IMR-90 (cell line): ENCODE measurements around the gene ATP11A. TPM values are rescaled to one million over a fixed set of nuclear protein-coding genes. Genes with fewer than 3 reads are reported as not detected.
A peak's percentile ranks its signal among the peaks of the same experiment; 100 is the strongest.

Experiments
- ATAC-seq: fragments of 200-7000 bp; cut with Tn5 transposase; 2 replicates; pipeline ENCODE4 v1.9.1; 2020; ENCODE audit warnings: low read depth, mild to moderate bottlenecking, moderate library complexity
- BruUV-seq: library from RNA; stranded (reverse); fragments of 400-500 nt; replicated peaks from 2 replicates; lab custom pipeline; 2021; lab: Mats Ljungman, UMichigan
- CTCF ChIA-PET: fragments of 300-600 bp; formaldehyde crosslinking; extraction: SDS; loops from one replicate; lab custom pipeline; 2021; ENCODE audit warnings: antibody characterized with exemption; lab: Yijun Ruan, JAX
- POLR2A ChIA-PET: fragments of 300-600 bp; sonication (Branson Sonifier 250); formaldehyde crosslinking; loops from one replicate; lab custom pipeline; 2022; ENCODE audit warnings: antibody characterized with exemption; ENCODE audit not compliant: unreplicated experiment; lab: Charles Lee
- DNase-seq: peaks from one replicate; pipeline ENCODE4 v3.0.0; 2013
- H2AFZ ChIP-seq: replicated peaks from 2 replicates; pipeline ENCODE3; 2013; ENCODE audit warnings: low read length, mild to moderate bottlenecking; ENCODE audit not compliant: poor library complexity
- H2AK5ac ChIP-seq: 2 replicates; pipeline ENCODE4 v1.6.1; 2013; ENCODE audit warnings: low read depth, low read length, inconsistent platforms
- H2AK9ac ChIP-seq: replicated peaks from 2 replicates; pipeline ENCODE3; 2013; ENCODE audit warnings: mild to moderate bottlenecking, low read depth, low read length, moderate library complexity; ENCODE audit not compliant: poor library complexity
- H2BK120ac ChIP-seq: 2 replicates; pipeline ENCODE4 v1.6.1; 2013; ENCODE audit warnings: low read depth, low read length, inconsistent platforms
- H2BK15ac ChIP-seq: 3 replicates; pipeline ENCODE4 v1.6.1; 2013; ENCODE audit warnings: low read depth, low read length, inconsistent platforms
- H2BK20ac ChIP-seq: 2 replicates; pipeline ENCODE4 v1.6.1; 2013; ENCODE audit warnings: low read depth, mild to moderate bottlenecking, inconsistent platforms, low read length, moderate library complexity
- H2BK5ac ChIP-seq: 2 replicates; pipeline ENCODE4 v1.6.1; 2013; ENCODE audit warnings: mild to moderate bottlenecking, low read depth, low read length, inconsistent platforms; ENCODE audit not compliant: poor library complexity, severe bottlenecking
- H3K14ac ChIP-seq: replicated peaks from 2 replicates; pipeline ENCODE4 v1.6.1; 2013; ENCODE audit warnings: low read depth, low read length, inconsistent platforms
- H3K18ac ChIP-seq: 2 replicates; pipeline ENCODE4 v1.6.1; 2013; ENCODE audit warnings: low read depth, low read length, control low read depth
- H3K23ac ChIP-seq: 2 replicates; pipeline ENCODE4 v1.6.1; 2013; ENCODE audit warnings: low read depth, low read length, inconsistent platforms
- H3K27ac ChIP-seq: 2 replicates; pipeline ENCODE4 v1.5.1; 2013; ENCODE audit warnings: mild to moderate bottlenecking, control low read depth, low read length; ENCODE audit not compliant: insufficient read depth
- H3K27me3 ChIP-seq: 2 replicates; pipeline ENCODE4 v1.6.1; 2013; ENCODE audit warnings: low read length; ENCODE audit not compliant: control insufficient read depth, insufficient read depth
- H3K36me3 ChIP-seq: 2 replicates; pipeline ENCODE4 v1.6.1; 2013; ENCODE audit warnings: low read length, mixed read lengths; ENCODE audit not compliant: control insufficient read depth, insufficient read depth
- H3K4ac ChIP-seq: 2 replicates; pipeline ENCODE4 v1.6.1; 2013; ENCODE audit warnings: low read depth, low read length, inconsistent platforms
- H3K4me1 ChIP-seq: 2 replicates; pipeline ENCODE4 v1.6.1; 2013; ENCODE audit warnings: low read length, mixed read lengths; ENCODE audit not compliant: control insufficient read depth, insufficient read depth
- H3K4me2 ChIP-seq: 2 replicates; pipeline ENCODE4 v1.6.1; 2013; ENCODE audit warnings: low read depth, mild to moderate bottlenecking, control low read depth, low read length, moderate library complexity
- H3K4me3 ChIP-seq: 2 replicates; pipeline ENCODE4 v1.5.1; 2013; ENCODE audit warnings: low read depth, mild to moderate bottlenecking, control low read depth, low read length, moderate library complexity; ENCODE audit not compliant: insufficient read depth
- H3K56ac ChIP-seq: 2 replicates; pipeline ENCODE4 v1.6.1; 2013; ENCODE audit warnings: low read length, inconsistent platforms; ENCODE audit not compliant: insufficient read depth; ENCODE audit errors: extremely low read depth
- H3K79me1 ChIP-seq, 2 experiments: 2 replicates each; pipeline ENCODE4 v1.6.1; 2013; ENCODE audit warnings: low read length in 2 of 2, inconsistent platforms in 1 of 2, low read depth in 1 of 2
- H3K9ac ChIP-seq: 2 replicates; pipeline ENCODE4 v1.6.1; 2013; ENCODE audit warnings: low read depth, low read length, control low read depth
- H3K9me1 ChIP-seq: 2 replicates; pipeline ENCODE4 v1.6.1; 2013; ENCODE audit warnings: low read length, inconsistent platforms; ENCODE audit not compliant: insufficient read depth
- H3K9me3 ChIP-seq: 2 replicates; pipeline ENCODE4 v1.6.1; 2013; ENCODE audit warnings: low read length; ENCODE audit not compliant: control insufficient read depth, insufficient read depth
- H4K20me1 ChIP-seq: 2 replicates; pipeline ENCODE4 v1.6.1; 2013; ENCODE audit warnings: low read length, inconsistent platforms; ENCODE audit not compliant: insufficient read depth
- H4K5ac ChIP-seq: 2 replicates; pipeline ENCODE4 v1.6.1; 2013; ENCODE audit warnings: mild to moderate bottlenecking, low read depth, low read length, control low read depth
- H4K8ac ChIP-seq, 2 experiments: 2 replicates each; pipeline ENCODE4 v1.6.1; 2013; ENCODE audit warnings: low read depth in 2 of 2, low read length in 2 of 2, control low read depth in 1 of 2, inconsistent platforms in 1 of 2
- H4K91ac ChIP-seq: 2 replicates; pipeline ENCODE4 v1.6.1; 2013; ENCODE audit warnings: low read depth, low read length, inconsistent platforms; ENCODE audit not compliant: insufficient read depth
- CTCF ChIP-seq: conservative IDR thresholded peaks from 2 replicates; pipeline ENCODE4 v1.5.1; 2012; ENCODE audit warnings: mild to moderate bottlenecking, low read depth, low read length, improper control_type of control experiment
- USF2 ChIP-seq: fragments of 150-350 bp; IDR thresholded peaks from 2 replicates; pipeline ENCODE4 v1.6.1; 2017; ENCODE audit warnings: mild to moderate bottlenecking, antibody characterized with exemption, low read length, low read depth
- WGBS, 2 experiments: methylation state at CpG; one replicate each; pipeline versions ENCODE4 v1.1.5 to v1.1.7; 2013; ENCODE audit warnings: missing lambda C conversion rate in 2 of 2; ENCODE audit not compliant: insufficient read length in 1 of 2; ENCODE audit errors: extremely low coverage in 2 of 2; 5-methylcytosine and 5-hydroxymethylcytosine counted together
- dilution Hi-C: fragments of 300-500 bp; cut with HindIII; formaldehyde crosslinking; loops from one replicate; pipeline ENCODE4 v1.14.3; 2018; ENCODE audit warnings: low sequenced_read_pairs; ENCODE audit not compliant: unreplicated experiment
- in situ Hi-C: fragments of 300-500 bp; cut with MboI; formaldehyde crosslinking; loops from 3 replicates; pipeline ENCODE4 v1.14.3; 2019; ENCODE audit warnings: low sequenced_read_pairs, inconsistent platforms, mixed read lengths
- intact Hi-C: fragments of 100-400 bp; cut with micrococcal nuclease; formaldehyde crosslinking; loops from 2 replicates; pipeline ENCODE4 v1.10.0; 2022
- polyA plus RNA-seq, 3 experiments: library from polyadenylated mRNA; depleted of rRNA; stranded (reverse); fragments of >200 nt; gene quantifications; 2 replicates each; pipeline ENCODE4 v1.2.3, GENCODE V29; 2012; ENCODE audit warnings: low replicate concordance in 1 of 3
- total RNA-seq: library from RNA; depleted of rRNA; stranded (reverse); fragments of >200 nt; gene quantifications from 2 replicates; pipeline ENCODE4 v1.2.3, GENCODE V29; 2012

The ATP11A gene
- total and polyA plus RNA-seq, 2 of the 4 experiments (the other 2 are of a cell fraction), result 8.4 to 12.0 TPM

GRCh38 chr13:112715715-112716460, 26.1 kb downstream of the ATP11A start:
- Histone ChIP-seq H2BK15ac (no peak overlapping the region), H3K79me1 (peaks cover 16 to 29% of the 10 kb centered on the region in 2 experiments), H2AFZ (no peak overlapping the region), H4K5ac (no peak overlapping the region), H3K4me3 (no peak overlapping the region), H3K18ac (no peak overlapping the region), H3K9ac (no peak overlapping the region), H3K23ac (no peak overlapping the region), H2BK120ac (no peak overlapping the region), H2AK5ac (no peak overlapping the region), H3K27me3 (no peaks in the 10 kb centered on the region), H3K4ac (no peak overlapping the region), H4K20me1 (peaks cover 12% of the 10 kb centered on the region), H3K4me2 (no peak overlapping the region), H3K14ac (no peak overlapping the region), H4K91ac (no peak overlapping the region), H2BK5ac (no peak overlapping the region), H4K8ac (no peak overlapping the region), H3K9me3 (peaks cover 5% of the 10 kb centered on the region), H3K36me3 (no peaks in the 10 kb centered on the region), H2BK20ac (no peak overlapping the region), H3K4me1 (peaks cover 12% of the 10 kb centered on the region), H3K9me1 (peaks cover 12% of the 10 kb centered on the region), H3K27ac (no peak overlapping the region), H3K56ac (no peak overlapping the region), H2AK9ac (peak overlapping the region; percentile 5)
- ChIA-PET CTCF (no interaction called here), POLR2A (no interaction called here)
- 100% methylated on average over 1 of the region's 13 CpGs; no CpG with 5 or more reads in 1 of the 2 experiments for WGBS, 2 experiments
- no peak for TF ChIP-seq USF2
- no peak for TF ChIP-seq CTCF
- dilution Hi-C loops (no loop called here), in situ Hi-C loops (no loop called here), intact Hi-C loops (no loop called here)
- ATAC-seq, result no peak
- no peak for DNase-seq
- no TSS peak for BruUV-seq
